Measurements from ENCODE around the gene PRDM16.

Gene PRDM16

DNA sequence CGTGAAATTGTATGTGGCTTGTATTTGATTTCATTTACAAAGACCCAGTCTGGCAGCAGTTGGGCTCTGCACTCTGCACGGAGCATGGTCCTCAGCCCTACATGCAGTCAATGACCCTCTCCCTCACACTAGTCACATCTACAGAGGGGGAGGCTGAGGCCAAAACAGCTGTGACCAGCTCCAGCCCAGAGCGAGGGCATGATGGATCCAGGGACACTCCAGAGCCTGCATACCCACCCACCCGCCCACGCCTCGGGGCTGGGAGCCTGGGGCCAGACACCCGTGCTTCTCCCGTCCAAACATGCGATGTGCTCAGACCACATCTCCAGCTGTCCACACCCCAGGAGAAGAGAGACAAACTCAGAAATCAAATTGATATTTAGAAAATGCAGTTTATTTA is 14.0 kb upstream of the PRDM16 start:
- no peak overlapping the region for H3K4me3 ChIP-seq (ENCODE audit: low read depth, low read length)
- TF ChIP-seq CTCF (IDR thresholded peaks at IDR 0.05; ENCODE audit: borderline replicate concordance, insufficient read depth, low read depth, low read length): no peak

DNA sequence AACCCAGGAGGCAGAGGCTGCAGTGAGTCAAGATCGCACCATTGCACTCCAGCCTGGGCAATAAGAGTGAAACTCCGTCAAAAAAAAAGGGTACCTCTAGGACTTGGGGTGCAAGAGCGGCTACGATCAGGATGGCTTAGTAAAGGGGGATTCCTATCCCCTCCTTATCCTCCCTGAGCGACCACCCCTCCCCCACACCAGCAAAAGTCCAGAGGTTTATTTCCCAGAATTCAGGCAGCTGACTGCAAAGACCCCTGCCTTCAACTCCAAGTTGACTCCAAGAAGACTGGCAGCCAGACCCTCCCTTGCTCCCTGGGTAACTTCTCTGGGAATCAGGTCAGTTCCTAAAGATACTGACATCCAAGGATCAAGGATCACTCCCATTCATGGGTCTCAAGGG is 12.4 kb upstream of the PRDM16 start:
- no peak for TF ChIP-seq CTCF (IDR thresholded peaks at IDR 0.05; ENCODE audit: borderline replicate concordance, insufficient read depth, low read depth, low read length)
- no peak overlapping the region for H3K4me3 ChIP-seq (ENCODE audit: low read depth, low read length)

GRCh38 chr1:3058263-3059030 is 10.6 kb upstream of the PRDM16 start:
- no peak for TF ChIP-seq CTCF (IDR thresholded peaks at IDR 0.05; ENCODE audit: borderline replicate concordance, insufficient read depth, low read depth, low read length)
- H3K4me3 ChIP-seq (ENCODE audit: low read depth, low read length): no peak overlapping the region

DNA sequence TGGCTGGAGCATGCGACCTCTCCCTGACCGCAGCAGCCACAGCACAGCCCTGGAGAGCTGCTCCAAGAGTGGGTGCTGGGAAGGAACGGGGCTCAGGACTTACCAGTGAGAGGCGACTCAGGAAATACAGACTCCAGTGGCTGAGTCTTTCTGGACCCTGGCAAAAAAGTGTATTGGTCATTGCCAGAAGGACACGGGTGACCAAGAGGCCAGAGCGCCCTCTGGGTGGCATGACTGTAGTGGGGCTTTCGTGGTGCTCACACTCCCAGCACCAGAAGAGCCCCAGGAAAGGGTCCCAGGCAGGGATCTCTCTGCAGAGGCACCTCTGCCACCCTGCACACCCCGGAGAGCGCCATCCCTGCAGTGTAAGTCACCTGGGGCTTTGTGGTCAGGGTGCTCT is 8.9 kb upstream of the PRDM16 start:
- H3K4me3 ChIP-seq (ENCODE audit: low read depth, low read length): no peak overlapping the region
- TF ChIP-seq CTCF (IDR thresholded peaks at IDR 0.05; ENCODE audit: borderline replicate concordance, insufficient read depth, low read depth, low read length): no peak

DNA sequence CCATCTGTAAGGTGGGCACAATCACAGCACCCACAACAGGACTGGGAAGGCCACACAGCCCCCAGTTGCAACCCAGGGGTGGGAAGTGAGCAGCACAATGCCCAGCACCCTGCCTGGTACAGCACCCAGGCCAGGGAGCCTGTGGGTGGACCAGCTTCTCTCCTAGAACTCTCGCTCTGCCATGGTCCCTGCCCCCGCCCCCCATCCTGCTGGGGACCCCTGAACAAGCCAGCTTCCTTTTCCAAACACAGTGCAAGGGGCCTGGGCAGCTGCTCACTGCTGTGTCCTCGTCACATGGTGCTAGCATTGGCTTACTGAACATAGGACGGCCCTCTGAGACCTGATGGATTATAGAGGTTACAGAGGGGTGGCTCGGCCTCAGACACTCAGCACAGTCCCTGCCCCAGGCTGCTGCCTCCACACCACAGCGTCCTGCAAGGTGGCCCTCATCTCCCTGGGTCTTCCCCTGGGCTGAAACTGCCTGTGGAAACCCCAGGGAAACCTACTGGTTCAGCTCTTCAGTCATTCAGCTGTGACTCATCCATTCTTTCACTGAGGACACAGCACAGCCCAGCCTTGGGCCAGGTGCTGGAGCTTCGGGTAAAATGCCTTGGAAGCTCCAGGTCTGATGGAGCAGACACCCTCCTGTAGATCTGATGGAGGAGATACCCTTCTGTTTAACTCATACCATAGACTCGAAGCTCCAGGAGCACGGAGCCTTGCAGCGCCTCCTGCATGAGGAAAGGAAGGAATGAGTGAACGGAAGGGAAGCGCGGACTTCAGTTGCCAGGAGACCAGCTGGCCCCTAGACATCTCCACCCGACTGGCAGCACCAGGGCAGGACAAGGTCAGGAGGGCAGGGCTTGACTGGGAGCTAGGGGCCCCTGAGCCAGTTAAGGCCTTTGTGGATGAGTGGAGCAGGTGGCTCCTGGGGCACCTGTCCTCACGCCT is 8.1 kb upstream of the PRDM16 start:
- TF ChIP-seq CTCF (IDR thresholded peaks at IDR 0.05; ENCODE audit: borderline replicate concordance, insufficient read depth, low read depth, low read length): no peak
- H3K4me3 ChIP-seq (ENCODE audit: low read depth, low read length): no peak overlapping the region

- TF ChIP-seq CTCF (IDR thresholded peaks at IDR 0.05; ENCODE audit: borderline replicate concordance, insufficient read depth, low read depth, low read length): no peak
Measured at GRCh38 chr1:3061566-3061965, 7.4 kb upstream of the PRDM16 start.

More at GRCh38 chr1:3061566-3061965, 7.4 kb upstream of the PRDM16 start:
- no peak overlapping the region for H3K4me3 ChIP-seq (ENCODE audit: low read depth, low read length)

Data from GM12875 (cell line).